Activated CD8-positive, alpha-beta memory T cell treated with anti-CD3 and anti-CD28 coated beads for 48 hours (primary cell): ENCODE data around the gene RPL35.

Experiments
- DNase-seq, 3 experiments: peaks; one replicate each; pipeline ENCODE4 v3.0.0-alpha.2; 2020; ENCODE audit warnings: low read depth in 2 of 3, low spot score in 2 of 3

Gene RPL35

DNA sequence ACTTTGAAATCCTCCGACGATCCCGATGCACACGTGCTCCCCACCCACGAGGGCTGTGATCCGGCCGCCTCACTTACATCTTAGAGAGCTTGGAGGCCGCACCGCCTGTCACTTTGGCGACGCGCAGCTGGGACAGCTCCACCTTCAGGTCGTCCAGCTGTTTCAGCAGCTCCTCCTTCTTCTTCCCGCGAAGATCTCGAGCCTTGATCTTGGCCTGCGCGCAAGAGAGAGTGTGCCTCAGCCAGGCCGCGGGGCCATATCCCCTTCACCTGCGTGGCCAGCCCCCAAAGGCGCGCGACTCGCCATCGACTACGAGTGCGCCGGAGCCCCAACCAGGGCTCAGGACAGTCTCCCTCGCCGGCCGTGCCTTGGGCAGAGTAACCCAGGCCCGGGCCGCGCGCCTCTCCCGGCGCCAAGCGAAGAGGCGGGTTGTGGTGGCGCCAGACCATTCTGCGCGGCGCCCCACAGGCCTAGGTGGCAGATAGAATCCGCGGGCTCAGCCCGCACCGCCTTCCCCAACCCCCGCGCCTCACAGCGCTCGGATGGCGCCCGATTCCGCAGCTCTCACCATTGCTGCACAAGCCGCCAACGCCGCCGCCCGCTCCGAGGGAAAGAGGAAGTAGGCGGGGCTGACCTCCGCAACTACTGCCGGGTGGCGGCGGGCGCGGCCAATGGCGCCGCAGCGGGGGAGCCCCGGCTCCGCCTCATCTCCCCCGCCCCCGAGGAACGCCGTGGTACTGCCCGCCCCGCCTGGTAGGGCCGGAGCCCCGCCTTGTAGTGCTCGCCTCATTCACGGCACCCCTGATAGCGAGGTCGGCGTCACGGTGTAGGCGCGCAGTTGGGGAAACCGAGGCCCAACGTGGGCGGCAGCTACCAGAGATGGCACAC, at the start of gene RPL35, which contains the start of gene ARPC5L:
Gene RPL35 (minus strand): TSS at position 616 of the 888 bp plus-strand sequence. CDS start 45 bp downstream, at position 571.
Gene ARPC5L (plus strand): TSS at position 789 of the 888 bp plus-strand sequence. CDS start 7,161 bp downstream, outside the sequence.
- DNase-seq, result peak; percentile 83 to 93 (median 86)

DNA sequence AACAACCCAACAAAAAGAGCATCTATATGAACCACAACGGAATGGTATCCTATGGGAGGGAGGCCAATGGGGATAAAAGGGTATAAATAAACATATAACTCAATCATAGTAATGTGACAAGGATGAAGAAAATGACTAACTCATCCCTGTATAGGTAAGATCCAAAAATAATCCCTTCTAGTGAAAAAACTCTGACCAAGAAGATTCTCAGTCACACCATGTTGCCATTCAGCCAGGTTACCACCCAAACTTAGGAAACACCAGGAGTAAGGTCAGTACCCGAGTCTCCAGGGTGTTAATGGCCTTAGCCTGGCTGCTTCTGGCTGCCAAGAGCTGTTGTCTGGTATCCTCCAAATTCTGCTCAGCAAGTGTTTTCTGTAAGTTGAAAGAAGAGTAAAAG, 46.3 kb upstream of the RPL35 start:
- no peak for DNase-seq

DNA sequence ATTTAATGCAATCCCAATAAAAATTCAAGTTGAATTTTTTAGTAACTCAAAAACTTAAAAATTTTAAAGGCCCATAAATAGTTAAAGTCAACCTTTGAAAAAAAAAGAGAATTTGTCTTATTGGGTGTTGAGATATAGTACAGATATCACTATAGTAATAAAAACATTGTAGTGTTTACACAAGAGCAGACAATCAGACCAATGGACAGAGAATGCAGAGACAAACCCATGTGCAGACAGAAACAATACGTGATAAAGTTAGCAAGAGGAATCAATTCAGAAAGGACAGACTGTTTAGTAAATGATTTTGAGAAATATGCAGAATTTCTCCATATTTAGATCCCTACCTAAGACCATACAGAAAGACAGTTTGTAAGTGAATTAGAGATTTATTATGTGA, 45.2 kb upstream of the RPL35 start:
- DNase-seq, result no peak

DNA sequence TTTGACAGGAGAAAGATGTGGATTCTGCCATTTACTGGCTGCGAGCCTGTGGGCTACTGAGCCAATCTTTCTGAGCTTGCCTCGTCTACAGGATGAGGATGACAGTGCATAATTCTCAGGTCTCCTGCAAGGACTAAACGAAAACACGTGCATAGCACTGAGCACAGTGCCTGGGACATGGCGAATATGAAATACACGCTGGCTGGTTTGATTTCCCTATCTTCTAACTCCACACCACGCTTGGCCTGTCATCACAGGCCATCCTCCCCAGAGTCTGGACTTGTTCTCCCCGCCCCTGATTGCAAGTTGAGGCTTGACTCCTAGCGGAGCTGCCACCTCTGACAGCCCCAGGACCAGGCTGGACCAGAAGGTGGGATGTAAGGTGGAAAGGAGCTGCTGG, 38.1 kb upstream of the RPL35 start:
- no peak for DNase-seq

DNA sequence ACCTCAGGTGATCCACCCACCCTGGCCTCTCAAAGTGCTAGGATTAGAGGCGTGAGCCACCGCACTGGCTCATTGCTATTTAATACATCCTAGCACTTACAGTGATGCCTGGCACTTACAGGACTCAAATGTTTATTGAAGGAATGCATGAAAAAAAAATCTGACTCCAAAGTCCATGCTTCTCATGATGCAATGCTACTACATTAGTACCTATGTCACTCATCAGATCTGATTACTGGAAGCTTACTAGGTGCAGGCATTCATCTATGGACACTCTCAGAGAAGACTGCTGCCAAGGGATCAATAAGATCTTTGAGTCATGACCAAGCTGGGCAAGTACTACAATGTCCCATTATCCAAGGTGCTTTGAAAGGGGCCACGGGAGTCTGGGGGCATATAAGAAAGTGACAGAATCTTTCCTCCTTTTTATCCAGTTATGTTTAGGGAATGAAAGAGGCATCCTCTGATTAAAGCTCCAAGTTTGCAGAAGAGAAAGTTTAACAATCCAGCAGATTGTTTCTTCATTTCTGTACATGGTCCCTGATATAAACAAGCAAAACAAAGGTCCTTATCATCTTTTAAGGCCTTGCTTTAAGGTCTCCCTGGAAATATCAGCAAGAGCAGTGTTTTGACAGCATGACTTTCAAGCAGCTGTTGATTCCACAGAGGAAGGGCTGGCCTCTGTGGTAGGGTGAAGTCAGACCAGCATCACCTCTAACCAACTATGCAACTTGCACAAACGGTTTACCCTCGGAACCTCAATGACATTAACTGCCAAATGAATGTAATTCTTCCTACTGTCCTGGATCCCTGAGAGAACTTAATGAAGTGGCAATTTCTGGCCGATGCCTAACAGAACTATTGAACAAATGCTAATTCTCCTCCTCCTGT, 36.1 kb upstream of the RPL35 start:
- no peak for DNase-seq

DNA sequence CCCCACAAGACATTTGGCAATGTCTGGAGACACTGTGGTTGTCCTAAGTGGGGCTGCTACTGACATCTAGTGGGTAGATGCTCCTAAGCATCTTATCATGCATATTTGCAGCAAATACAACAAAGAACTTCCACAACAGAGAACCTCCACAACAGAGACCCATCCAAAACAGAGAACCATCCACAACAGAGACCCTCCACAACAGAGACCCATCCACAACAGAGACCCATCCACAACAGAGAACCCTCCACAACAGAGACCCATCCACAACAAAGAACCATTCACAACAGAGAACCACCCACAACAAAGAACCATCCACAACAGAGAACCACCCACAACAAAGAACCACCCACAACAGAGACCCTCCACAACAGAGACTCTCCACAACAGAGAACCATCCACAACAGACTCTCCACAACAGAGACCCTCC, 33.0 kb upstream of the RPL35 start:
- no peak for DNase-seq

DNA sequence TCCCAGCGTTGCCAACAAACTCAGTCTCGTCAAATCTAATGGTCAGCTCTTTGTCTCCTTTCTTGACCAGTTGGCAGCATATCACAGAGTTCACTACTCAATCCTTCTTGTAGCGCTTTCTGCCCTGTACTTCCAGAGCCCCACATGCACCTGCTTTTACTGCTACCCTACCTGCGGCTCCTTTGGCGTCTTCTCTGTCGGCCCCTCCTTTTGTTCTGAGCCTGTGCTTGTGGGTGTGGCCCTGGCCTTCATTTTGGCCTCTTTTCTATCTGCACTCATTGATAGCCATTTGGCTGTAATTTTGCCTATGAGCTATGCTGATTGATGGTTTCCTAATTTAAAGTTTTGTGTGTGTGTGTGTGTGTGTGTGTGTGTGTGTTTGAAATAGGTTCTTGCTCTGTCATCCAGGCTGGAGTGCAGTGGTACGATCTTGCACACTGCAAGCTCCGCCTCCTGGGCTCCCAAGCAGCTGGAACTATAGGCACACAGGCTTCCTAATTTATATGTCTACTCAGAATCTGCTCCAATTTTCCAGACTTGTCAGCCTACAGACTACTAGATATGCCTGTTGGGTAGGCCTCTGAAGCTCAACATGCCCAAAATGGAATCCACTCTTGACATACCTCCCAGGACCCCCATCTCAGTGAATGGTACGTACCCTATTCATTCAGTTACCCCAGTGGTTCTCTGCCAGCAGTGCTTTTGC, 32.4 kb upstream of the RPL35 start:
- DNase-seq, result no peak

DNA sequence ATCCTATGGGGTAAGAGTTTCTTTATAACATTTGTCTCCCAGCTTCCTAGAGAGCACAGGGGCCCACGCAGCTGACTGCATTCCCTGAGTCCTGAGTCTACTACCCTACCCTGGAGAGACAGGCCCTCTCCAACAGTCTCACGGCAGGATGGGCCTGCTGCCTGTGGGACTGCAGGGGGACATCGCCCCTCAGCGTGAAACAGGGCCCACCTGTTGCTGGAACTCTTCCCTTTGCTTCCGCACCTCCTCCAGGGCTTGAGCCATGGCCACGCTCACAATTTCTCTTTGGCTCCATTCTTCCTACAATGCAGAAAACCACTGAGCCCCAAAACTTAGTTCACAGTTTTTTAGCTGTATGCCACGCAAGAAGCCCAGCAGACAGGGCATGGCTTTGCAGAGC, 28.4 kb upstream of the RPL35 start:
- DNase-seq, result no peak

DNA sequence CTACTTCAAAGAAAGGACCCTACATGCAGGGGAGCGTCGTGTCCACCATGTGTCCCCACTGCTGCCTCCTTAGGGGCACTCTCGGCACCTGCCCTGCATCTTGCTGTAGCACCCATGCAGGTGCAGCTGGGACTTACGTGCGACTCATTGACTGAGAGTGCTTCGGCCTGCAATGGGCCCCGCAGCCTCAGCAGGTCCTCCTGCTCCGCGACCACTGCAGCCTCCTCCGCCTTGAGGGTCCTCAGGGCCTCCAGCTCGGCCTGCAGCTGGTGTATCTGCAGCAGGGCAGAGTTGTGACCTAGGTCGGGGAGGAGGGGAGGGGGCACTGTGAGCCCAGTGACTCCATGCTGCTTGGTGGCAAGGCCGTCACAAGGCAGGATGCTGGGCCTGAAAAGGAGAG, 27.2 kb upstream of the RPL35 start:
- no peak for DNase-seq

DNA sequence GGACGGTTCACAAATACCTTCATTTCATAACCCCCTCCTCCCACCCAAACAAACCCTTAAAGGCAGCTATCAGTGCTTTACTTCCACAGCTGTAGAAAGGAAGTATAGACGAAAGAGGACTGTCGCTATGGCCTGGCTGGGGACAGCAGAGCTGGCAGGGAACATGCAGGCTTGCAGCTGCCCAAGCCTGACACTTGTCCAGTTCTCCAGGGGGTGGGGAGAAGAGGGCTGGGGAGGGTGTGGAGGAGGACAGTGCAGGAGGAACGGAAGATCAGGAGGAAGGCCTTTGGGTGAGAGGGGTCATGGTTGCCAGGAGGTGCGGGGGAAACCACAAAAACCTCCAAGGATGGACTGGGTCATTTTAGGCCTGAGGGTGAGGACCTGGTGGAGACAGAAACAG, 26.1 kb upstream of the RPL35 start:
- no peak for DNase-seq

DNA sequence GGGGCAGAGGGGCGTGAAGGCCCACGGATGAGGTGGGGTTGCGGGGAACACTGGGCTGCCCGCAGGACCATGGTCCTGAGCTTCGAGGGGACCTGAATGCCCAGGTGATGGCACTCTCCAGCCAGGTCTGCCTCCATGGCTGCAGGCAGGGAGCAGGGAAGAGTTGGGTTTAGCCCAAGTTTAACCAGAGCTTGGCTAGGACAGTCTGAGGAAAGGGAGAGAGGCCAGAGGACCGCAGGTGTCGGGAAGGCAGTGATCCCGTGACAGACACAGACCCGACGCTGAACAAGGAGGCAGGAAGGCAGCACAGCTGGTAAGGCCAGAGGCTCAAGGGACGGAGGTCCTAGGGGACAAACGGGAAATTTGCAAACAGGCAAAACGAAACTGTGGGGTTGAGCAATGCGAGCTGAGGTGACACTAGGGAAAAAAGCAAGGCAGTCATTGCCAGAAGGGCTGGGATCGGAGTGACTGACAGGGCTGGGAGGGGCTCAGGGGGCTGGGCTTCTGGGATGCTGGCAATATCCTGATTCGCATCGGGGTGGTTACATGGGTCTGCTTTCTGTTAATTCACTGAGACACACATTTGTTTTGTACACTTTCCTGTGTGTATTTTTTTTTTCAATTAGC, 25.2 kb upstream of the RPL35 start:
- DNase-seq, result no peak

DNA sequence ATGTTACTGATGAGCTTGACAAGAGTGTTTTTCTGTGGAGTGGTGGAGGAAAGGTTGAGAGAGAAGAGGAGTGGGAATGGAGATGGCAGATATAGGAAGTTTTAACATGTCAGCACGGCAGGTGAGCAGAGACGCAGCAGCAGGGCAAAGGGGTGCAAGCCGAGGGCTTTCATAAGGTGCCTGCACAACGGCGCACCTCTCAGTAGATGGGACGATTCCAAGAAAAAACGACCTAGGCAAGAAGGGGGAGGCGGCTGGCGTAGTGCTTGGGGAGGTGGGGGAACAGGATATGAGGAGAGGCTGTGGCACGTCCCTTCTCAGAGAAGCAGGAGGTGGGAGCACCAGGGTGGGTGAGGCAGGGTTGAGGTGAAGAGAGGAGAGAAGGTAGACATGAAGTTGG, 24.7 kb upstream of the RPL35 start:
- no peak for DNase-seq

DNA sequence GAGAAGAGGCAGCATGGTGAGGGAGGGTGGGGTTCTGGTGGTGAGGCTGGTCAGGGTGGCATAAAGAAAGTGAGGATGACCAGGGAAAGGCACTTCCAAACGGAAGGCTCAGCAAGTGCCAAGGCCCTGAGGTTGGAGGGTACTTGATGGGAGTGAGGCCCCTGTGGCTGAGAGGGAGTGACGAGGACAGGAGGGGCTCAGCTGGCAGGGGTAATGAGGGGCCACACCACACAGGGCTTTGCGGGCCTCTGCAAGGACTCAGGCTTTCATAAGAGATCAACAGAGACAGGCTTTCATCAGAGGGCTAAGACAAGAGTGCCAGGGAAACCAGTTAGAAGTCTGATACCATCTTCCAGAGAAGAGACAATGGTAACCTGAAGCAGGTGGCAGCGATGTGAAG, 23.8 kb upstream of the RPL35 start:
- DNase-seq, result no peak

DNA sequence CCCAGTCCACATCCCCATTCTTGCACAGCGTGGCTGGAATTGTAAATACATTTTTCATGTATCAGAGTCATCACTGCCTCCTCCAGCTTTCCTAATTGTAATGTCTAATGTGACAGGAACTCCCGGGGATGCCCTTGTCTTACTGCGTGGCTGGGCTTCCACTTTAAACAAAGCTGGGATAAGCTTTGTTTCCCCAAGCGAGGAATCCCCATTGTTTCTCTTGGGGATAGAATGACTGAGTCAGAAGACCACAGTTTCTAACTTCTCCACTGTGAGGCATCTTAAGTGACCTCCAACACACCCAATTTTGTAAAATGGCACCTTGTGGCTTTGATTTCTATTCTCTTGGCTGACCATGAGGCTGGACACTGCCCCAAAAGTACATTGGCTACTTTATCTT, 22.6 kb upstream of the RPL35 start:
- no peak for DNase-seq

DNA sequence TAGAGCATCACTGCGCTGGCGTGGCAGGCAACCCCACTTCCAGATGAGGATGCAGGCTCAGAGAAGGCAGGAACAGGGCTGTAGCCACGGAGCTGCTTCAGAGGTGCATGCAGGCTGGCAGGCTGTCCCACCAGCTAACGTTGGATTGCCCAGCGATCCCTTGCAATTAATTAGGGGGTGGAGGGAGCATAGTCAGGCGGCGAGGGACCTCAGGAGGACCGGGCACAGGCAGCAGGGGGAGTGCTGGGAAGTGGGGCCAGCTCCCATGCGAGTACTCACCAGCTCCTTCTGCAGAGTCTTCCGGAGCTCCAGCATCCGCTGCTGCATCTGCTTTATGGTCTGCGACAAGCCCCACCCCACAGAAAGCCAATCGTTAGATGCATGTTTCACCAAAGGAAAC, 20.5 kb upstream of the RPL35 start:
- DNase-seq, result no peak

DNA sequence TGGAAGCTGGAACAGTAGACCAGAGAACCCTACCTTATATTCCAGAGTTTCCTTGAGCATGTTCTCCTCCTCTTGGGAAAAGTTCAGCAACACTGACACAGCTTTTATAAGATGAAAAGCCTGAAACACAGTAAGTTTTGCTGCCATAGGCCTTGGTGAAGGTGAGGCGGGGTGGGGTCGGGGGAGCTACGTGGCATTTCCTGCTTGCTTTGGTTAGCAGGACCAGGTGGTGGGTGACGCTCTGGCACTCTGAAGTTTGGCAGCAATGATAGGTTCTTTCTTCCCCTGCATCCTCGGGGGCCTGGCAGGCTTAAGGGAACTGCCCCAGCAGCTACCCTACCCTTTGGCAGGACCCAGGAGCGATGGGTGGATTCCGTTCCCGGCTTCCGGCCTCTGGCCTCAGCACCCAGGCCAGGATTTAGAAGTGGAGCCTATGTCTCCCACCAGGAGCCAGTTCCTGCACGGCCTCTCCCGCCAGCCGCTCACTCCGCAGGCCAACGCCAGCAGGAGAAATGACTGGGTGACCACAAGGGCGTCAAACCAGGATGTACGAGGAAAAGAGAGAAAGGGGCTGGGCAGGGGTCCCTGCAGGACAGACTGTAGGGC, 19.5 kb upstream of the RPL35 start:
- DNase-seq, result no peak

DNA sequence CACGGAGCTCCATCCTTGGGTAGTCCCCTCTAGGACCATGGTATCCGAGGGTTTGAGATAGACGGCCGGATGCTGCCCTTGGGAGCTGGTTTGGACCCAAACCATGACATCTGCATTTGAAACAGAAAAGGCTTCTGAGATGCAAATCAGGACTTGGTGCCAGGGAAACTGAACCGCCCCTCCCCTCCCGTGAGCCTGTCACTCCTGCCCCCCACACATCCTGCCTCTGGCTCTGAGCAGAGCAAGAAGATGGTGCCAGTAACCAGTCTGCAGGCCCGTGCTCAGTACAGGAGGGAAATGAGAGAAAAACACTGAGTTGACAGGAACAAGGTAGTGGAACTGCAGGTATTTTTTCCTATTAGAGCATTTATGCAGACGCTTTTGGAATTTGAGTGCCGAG, 18.7 kb upstream of the RPL35 start:
- no peak for DNase-seq

DNA sequence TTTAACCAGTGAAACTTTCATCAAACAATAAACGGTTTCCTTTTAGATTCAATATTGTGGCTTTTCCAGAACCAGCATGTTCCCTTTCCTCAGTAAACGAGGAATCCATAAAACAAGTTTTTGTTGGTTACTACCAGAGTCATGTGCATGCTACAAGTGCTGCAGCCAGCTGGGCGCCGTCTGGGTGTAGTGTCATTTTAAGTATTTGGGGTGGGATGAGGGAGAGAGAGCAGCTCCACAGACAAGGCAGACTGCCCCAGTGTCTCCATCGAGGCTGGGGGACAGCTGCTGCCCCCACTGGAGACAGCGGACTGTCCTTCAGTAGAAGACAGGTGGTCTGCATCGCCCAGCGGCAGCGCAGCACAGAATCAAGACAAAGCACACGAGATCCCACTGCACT, 17.5 kb upstream of the RPL35 start:
- DNase-seq, result no peak

DNA sequence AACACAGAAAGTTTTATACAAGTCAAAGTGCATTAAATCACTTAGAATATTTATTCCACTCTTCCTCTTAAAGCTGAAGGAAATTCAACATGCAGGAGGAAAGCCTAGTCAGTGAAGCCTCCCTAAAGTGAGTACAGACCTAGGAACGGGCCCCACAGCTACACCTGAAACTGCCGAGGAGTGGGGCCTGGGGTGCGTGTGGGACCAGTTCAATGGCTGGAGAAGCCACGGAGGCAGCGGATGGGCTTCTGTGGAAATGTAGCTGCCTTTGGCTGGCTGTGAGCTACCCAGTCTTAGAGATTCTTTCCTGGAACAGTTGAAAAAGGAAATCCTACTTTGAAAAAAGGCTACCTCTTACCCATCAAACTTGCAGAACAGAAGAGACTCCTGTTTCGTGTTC, 16.8 kb upstream of the RPL35 start:
- DNase-seq, result no peak

DNA sequence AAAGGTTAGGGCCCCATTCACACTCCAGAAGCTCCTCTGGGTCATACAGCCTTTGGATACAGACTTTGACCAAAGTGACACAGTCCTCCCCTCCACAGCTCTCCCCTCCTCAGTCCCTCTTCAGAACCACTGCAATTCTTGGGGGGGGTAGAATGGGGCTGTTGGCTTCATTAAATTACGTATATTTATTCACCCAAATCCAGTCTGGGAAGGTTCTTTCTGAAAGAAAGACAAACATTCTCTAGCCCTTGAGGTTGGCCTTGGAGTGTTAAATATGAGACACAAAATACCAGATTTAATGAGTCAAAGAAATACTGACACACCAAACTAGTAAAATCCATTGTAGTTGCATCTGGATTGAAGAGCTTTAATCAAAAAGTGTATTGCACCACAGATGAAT, 16.3 kb upstream of the RPL35 start:
- DNase-seq, result no peak
